ENCODE measurements around the gene TLE1. TPM values are rescaled to one million over a fixed set of nuclear protein-coding genes. Genes with fewer than 3 reads are reported as not detected.

Gene TLE1
- total and polyA plus RNA-seq, 2 donors (not counting 1 experiment from before 2014, with no cell fraction given) = 33.5 to 80.3 TPM

GRCh38 chr9:81673310-81673709 lies 16.0 kb downstream of the TLE1 start:
- H3K79me2 ChIP-seq (ENCODE audit: control insufficient read depth, insufficient read depth, low read length) = peaks cover 85% of the 10 kb centered on the region

More at GRCh38 chr9:81673310-81673709, 16.0 kb downstream of the TLE1 start:
- no peak overlapping the region for H2AFZ ChIP-seq (ENCODE audit: insufficient read depth, low read depth, low read length, poor library complexity, severe bottlenecking)
- H3K4me2 ChIP-seq (replicated peaks; ENCODE audit: low read depth, low read length, poor library complexity, severe bottlenecking) = no peak overlapping the region
- Mint-ChIP-seq H3K27me3 (no peaks in the 10 kb centered on the region), H3K9me3 (ENCODE audit: insufficient read depth) (no peaks in the 10 kb centered on the region), H3K27ac (peak overlapping the region; percentile 53), H3K4me3 (no peak overlapping the region), H3K4me1 (peaks cover 57% of the 10 kb centered on the region)
- H3K27ac ChIP-seq (ENCODE audit: low read length in 2 of 2) = no peak overlapping the region
- ChIA-PET CTCF (interaction anchor here (1.5 to 6.0 kb wide), 4 partner anchors 11 to 151 kb away, joined by 7 to 36 read pairs (median 7); no protein-coding TSS in a partner anchor), POLR2A (interaction anchor here (0.6 to 0.7 kb wide), 2 partner anchors 13 to 20 kb away, joined by 3 to 5 read pairs; no protein-coding TSS in a partner anchor)
- no peak for TF ChIP-seq CTCF (IDR thresholded peaks at IDR 0.05)
- no peak for TF ChIP-seq EZH2 (IDR thresholded peaks at IDR 0.05; ENCODE audit: borderline replicate concordance, insufficient read depth, low read depth, low read length, poor library complexity, severe bottlenecking)
- DNase-seq (no peak), ATAC-seq (ENCODE audit: low read depth) (no peak)
- no peak overlapping the region for H3K4me3 ChIP-seq (ENCODE audit: control extremely low read depth in 1 of 5, extremely low read depth in 1 of 5, insufficient read depth in 1 of 5, low read depth in 2 of 5, low read length in 4 of 5)
- 20% methylated on average over 1 of the region's 5 CpGs for WGBS (ENCODE audit: insufficient coverage)
- intact Hi-C loops (cut with micrococcal nuclease) = no loop called here
- peaks cover 14 to 15% of the 10 kb centered on the region in 2 donors for H3K4me1 ChIP-seq (ENCODE audit: control insufficient read depth in 2 of 2, insufficient read depth in 2 of 2, low read length in 2 of 2)
- no peaks in the 10 kb centered on the region for H3K27me3 ChIP-seq (replicated peaks in 1 of 4; ENCODE audit: control extremely low read depth in 1 of 4, control insufficient read depth in 3 of 4, insufficient read depth in 4 of 4, low read length in 3 of 4)
- no peaks in the 10 kb centered on the region for H3K9me3 ChIP-seq (ENCODE audit: control extremely low read depth in 1 of 3, control insufficient read depth in 2 of 3, insufficient read depth in 1 of 3, low read length in 2 of 3)
- peaks cover 57% of the 10 kb centered on the region for H4K20me1 ChIP-seq (ENCODE audit: control insufficient read depth, insufficient read depth, low read length, poor library complexity, severe bottlenecking)
- no peak overlapping the region for H3K9ac ChIP-seq (ENCODE audit: low read length)
- peaks cover 0 to 21% of the 10 kb centered on the region in 2 experiments for H3K36me3 ChIP-seq (replicated peaks in 1 of 2; ENCODE audit: control extremely low read depth in 1 of 2, control insufficient read depth in 1 of 2, extremely low read depth in 1 of 2, insufficient read depth in 2 of 2, low read length in 1 of 2)
